GM19455 (cell line): ENCODE measurements around the gene ARHGAP32.
A peak's percentile ranks its signal among the peaks of the same experiment; 100 is the strongest.
"Not testable (repeated sequence)": the region's sequence is repeated elsewhere in the genome, so short reads cannot be mapped to it uniquely, and the experiment has no call there.

Experiments
- ATAC-seq: cut with Tn5 transposase; IDR thresholded peaks from one replicate; pipeline ENCODE4 v1.9.1; 2021; ENCODE audit not compliant: unreplicated experiment

ARHGAP32 gene

GRCh38 chr11:129041611-129042018 lies 150.5 kb downstream of the ARHGAP32 start:
- no peak for ATAC-seq

DNA sequence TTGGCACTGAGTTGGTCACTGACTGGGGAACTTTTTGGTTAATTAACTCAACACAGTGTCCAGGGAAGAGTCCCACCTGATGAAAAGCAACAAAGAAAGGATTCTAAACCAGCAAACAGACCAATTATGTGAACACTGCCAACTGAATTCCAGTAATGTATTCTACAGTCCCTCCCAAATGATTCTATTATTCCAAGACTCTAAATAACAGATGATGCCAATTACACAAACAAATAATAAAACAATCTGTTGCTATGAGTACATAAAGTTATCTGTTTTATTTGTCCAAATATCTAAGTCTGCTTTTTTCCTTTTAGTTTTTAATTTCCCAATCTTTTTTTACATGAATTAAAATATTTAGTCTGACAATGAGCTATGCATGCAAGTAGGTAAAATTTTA lies 151.2 kb downstream of the ARHGAP32 start:
- ATAC-seq = no peak

DNA sequence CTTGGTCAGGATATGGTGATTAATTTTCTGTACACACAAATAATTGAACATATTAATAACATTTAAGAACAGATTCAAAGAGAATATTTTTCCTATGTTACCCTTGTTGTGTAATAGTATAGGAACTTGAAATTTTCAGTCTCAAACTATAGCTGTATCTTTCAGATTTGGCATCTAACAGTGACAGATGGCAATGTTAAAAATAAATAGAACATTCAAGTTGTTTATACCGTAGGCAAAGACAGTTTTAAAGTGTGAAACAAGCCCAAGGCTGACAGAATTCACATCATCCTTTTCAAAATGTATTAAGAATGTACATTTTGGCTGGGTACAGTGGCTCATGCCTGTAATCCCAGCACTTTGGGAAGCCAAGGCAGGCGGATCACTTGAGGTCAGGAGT lies 156.9 kb downstream of the ARHGAP32 start:
- ATAC-seq = no peak

DNA sequence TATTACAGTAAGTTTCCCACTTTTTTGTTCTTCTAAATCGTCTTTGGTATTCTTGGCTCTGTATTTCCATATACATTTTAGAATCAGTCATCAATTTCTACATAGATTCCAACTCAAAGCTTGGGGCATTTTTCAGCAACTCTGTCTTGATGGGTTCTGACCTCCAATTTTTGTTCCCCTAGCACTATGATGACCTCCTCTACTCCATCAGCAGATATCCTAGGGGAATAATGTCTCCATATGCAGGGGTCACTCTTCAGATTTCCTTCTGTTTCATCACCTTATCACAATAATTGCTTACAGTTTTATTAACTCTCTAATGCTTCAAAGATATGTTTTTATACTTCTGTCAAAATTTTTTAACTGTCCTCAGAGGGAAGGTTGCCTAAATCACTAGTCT lies 158.1 kb downstream of the ARHGAP32 start:
- ATAC-seq = no peak

GRCh38 chr11:129023968-129024676 lies 168.0 kb downstream of the ARHGAP32 start:
- ATAC-seq = no peak

DNA sequence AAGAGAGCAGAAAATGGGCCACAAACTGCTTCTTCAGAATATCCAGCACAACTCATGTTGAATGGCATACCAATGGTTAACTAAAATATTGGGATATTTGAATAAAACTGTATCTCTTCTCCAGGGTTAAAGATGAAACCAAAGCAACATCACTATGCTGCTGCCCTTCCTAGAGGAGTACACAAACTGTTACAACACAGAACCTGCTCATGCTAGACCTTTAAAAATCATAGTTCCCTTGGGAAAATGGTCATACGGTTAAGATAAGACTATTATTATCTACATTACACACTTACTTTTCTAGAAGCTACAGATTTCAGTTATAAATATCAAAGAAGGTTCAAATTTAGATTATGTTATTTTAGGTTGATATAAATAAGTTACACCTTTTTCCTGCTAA lies 170.8 kb downstream of the ARHGAP32 start:
- no peak for ATAC-seq

- no peak for ATAC-seq
Measured at GRCh38 chr11:129018991-129019390, 173.1 kb downstream of the ARHGAP32 start.

- no peak for ATAC-seq
Measured at GRCh38 chr11:129018126-129018525, 174.0 kb downstream of the ARHGAP32 start.

DNA sequence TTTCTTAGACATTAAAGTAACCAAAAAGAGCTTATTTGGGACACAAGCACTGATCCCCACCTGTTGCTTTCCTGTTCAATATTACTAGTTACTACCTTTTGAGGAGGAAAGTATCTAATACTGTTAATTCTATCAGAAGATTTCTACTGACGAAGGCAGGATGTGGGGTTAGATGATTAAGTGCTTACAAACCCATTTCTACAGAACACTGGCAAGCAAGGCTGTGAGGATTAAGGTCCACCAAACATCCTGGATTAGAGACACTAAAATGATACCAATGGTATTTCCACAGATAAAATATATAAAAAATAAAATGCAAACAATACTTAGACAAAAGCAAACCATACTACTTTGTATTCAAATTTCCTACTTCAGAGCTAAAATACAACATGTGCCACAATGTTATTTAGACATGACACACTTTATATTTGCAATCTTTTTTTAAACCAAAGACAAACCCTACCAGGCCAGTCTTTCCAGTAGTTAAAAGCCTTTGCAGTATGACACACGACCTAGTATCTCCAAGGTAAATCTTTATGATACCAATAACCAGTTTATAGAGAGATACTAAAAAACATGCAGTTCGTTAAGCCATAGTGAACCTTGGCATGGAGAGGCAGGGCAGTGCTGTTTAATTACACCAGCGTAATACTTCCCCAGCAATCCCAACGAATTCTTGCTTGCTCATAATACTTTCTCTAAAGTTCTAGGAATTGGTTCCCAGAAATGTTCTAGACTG lies 178.2 kb downstream of the ARHGAP32 start:
- ATAC-seq = no peak

GRCh38 chr11:129012880-129013279 lies 179.2 kb downstream of the ARHGAP32 start:
- no peak for ATAC-seq

- no peak for ATAC-seq
Measured at GRCh38 chr11:129006161-129006560, 186.0 kb downstream of the ARHGAP32 start.

DNA sequence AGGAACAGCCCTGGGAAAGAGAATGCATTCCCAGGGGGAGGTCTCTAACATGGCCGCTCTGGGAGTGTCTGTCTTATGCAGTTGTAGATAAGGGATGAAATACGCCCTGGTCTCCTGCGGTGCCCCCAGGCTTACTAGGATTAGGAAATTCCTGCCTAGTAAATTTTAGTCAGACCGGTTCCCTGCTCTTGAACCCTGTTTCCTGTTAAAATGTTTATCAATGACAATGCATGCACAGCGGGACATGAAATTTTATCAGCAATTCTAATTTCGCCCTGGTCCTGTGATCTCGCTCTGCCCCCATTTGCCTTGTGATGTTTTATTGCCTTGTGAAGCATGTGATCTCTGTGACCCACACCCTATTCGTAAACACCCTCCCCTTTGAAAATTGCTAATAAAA lies 193.0 kb downstream of the ARHGAP32 start:
- ATAC-seq = not testable (repeated sequence)

DNA sequence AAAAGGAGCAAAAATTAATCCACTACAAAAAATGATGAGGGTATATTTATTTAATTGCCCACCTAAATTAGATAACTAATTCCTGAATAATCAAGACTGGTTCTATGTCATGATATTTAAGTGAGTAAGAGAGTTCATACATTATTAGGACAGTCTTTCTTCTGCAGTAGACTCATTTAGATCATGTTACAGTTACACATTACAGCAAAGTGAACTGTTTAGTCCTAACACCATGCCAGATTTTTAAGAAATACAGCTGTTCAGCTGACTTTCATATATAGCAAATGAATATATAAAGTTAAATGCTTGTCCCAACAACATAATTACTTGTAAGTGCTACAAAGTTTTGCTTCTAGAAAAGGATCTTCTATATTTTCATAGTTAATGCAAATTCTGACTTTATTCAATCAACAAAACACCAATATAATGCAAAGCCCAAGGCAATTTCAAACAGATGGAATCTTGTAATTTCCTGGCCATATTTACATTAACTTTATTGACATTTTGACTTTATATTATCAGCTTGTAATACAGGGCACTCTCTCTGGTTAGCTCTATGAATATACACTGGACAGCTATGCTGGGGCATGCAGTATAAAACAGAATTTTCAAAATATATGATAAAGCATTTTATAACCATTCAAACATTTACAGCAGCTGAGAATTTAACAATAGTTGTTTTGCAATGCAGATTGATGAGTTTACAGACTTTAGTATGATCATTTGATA lies 203.7 kb downstream of the ARHGAP32 start:
- no peak for ATAC-seq

DNA sequence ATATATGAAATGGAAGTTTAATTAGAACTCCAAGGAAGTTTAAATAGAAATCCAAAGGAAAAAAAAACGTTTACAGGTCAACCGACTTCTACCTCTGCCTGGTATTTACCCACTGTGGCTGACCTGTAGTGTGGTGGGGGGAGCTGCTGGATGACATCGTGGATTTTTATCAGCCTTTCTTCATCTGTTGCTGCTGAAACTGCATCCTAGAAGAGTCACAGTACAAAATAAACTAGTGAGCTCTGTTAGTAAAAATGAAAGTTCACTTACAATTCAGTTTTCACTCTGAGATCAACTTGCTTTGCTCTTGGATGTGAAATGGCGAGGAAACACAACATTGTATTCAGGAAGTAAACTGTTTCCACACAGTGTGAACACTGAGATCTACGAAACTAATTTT lies 206.2 kb downstream of the ARHGAP32 start:
- no peak for ATAC-seq

DNA sequence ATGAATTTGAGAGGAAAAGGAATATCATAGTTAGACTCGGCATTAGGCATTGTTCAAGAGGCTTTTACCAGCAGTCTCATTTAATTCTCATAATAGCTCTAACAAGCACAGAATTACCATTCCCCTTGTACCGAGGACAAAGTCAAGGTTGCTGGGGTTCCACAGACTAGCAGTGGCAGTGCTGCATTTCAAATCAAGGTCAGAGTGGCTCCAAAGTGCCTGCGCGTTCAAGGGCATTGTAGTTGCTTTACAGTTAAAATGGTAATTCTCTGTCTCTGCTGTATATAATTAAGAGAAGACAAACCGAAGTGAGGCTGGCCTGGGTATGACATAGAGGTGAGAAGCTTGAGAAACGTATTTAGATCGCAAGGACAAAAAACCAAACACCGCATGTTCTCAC lies 209.1 kb downstream of the ARHGAP32 start:
- ATAC-seq = no peak

DNA sequence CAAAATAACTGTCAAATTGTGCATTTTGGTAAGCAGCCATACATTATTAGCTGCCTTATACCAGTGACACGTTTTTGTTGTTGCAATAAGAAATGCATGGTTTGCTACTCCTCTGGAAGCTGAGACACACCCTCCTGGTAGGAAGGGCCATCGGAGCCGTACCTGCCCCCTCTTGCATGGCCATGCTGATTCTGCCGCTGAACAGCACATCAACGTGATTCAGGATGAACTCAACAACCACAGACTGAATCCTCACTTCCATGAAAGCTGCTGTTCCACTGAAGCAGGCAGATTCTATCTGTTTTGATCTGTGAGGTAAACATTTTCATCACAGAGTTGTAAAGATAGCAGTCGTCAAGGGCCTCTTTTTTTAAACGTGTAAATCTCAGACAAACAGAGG lies 210.9 kb downstream of the ARHGAP32 start:
- ATAC-seq = no peak

GRCh38 chr11:128970598-128971190 lies 221.4 kb downstream of the ARHGAP32 start:
- no peak for ATAC-seq

GRCh38 chr11:128968916-128969315 lies 223.2 kb downstream of the ARHGAP32 start:
- ATAC-seq = no peak

GRCh38 chr11:128967578-128967977 lies 224.5 kb downstream of the ARHGAP32 start:
- no peak for ATAC-seq

- peak; percentile 97 for ATAC-seq
Measured at GRCh38 chr11:128965485-128965884, 226.6 kb downstream of the ARHGAP32 start.

- no peak for ATAC-seq
Measured at GRCh38 chr11:128964463-128964930, 227.6 kb downstream of the ARHGAP32 start.
